ENCODE measurements around the gene PTPRR. TPM values are rescaled to one million over a fixed set of nuclear protein-coding genes. Genes with fewer than 3 reads are reported as not detected.

Gene PTPRR
- total RNA-seq, 2 experiments from 2014 or later: not detected

GRCh38 chr12:70762000-70762399, 158.5 kb downstream of the PTPRR start:
- ChIA-PET POLR2A (interaction anchor here (0.6 kb wide), 2 partner anchors 14 to 20 kb away, joined by 3 read pairs; no protein-coding TSS in a partner anchor), CTCF (ENCODE audit: unreplicated experiment) (no interaction called here)
- intact Hi-C loops (cut with micrococcal nuclease; ENCODE audit: unreplicated experiment): no loop called here
- TF ChIP-seq CTCF (conservative IDR thresholded peaks at IDR 0.05; ENCODE audit: low read length): no peak
- no peak for TF ChIP-seq EZH2phosphoT487 (IDR thresholded peaks at IDR 0.05; ENCODE audit: borderline replicate concordance, low read depth, low read length)
- Histone ChIP-seq H4K20me1 (ENCODE audit: insufficient read depth, low read length) (no peaks in the 10 kb centered on the region), H3K27ac (ENCODE audit: low read depth, low read length, poor library complexity, severe bottlenecking) (no peak overlapping the region), H3K36me3 (ENCODE audit: insufficient read depth, low read length) (no peaks in the 10 kb centered on the region), H3K79me2 (ENCODE audit: insufficient read depth, low read depth, low read length) (no peaks in the 10 kb centered on the region), H3K9me2 (ENCODE audit: insufficient read depth, low read length) (no peaks in the 10 kb centered on the region), H3K4me1 (ENCODE audit: insufficient read depth, low read length, poor library complexity, severe bottlenecking) (no peaks in the 10 kb centered on the region), H2AFZ (ENCODE audit: low read length) (no peak overlapping the region), H3K4me3 (ENCODE audit: low read depth, low read length, poor library complexity, severe bottlenecking) (no peak overlapping the region), H3K9me3 (ENCODE audit: low read length) (no peaks in the 10 kb centered on the region), H3K4me2 (ENCODE audit: low read length) (no peak overlapping the region)
- BruUV-seq (replicated peaks): no TSS peak
- DNase-seq (ENCODE audit: low spot score): no peak

- H3K4me2 ChIP-seq (ENCODE audit: low read length): no peak overlapping the region
- H2AFZ ChIP-seq (ENCODE audit: low read length): no peak overlapping the region
- CTCF ChIA-PET (ENCODE audit: unreplicated experiment): no interaction called here
- H3K79me2 ChIP-seq (ENCODE audit: insufficient read depth, low read depth, low read length): no peaks in the 10 kb centered on the region
- no peaks in the 10 kb centered on the region for H3K9me3 ChIP-seq (ENCODE audit: low read length)
- no peak for TF ChIP-seq CTCF (conservative IDR thresholded peaks at IDR 0.05; ENCODE audit: low read length)
- TF ChIP-seq EZH2phosphoT487 (IDR thresholded peaks at IDR 0.05; ENCODE audit: borderline replicate concordance, low read depth, low read length): no peak
- H3K4me1 ChIP-seq (ENCODE audit: insufficient read depth, low read length, poor library complexity, severe bottlenecking): no peaks in the 10 kb centered on the region
- no peaks in the 10 kb centered on the region for H3K9me2 ChIP-seq (ENCODE audit: insufficient read depth, low read length)
- no peak overlapping the region for H3K4me3 ChIP-seq (ENCODE audit: low read depth, low read length, poor library complexity, severe bottlenecking)
- intact Hi-C loops (cut with micrococcal nuclease; ENCODE audit: unreplicated experiment): no loop called here
- POLR2A ChIA-PET: interaction anchor here (0.6 kb wide), 1 partner anchor 203 kb away, joined by 3 read pairs; no protein-coding TSS in a partner anchor
- no peaks in the 10 kb centered on the region for H3K36me3 ChIP-seq (ENCODE audit: insufficient read depth, low read length)
- no TSS peak for BruUV-seq (replicated peaks)
- DNase-seq (ENCODE audit: low spot score): no peak
- no peaks in the 10 kb centered on the region for H4K20me1 ChIP-seq (ENCODE audit: insufficient read depth, low read length)
- no peak overlapping the region for H3K27ac ChIP-seq (ENCODE audit: low read depth, low read length, poor library complexity, severe bottlenecking)
These were observed 161.2 kb downstream of the PTPRR start for GRCh38 chr12:70759161-70759918.

GRCh38 chr12:70758494-70758845, 162.1 kb downstream of the PTPRR start:
- Histone ChIP-seq H3K4me3 (ENCODE audit: low read depth, low read length, poor library complexity, severe bottlenecking) (no peak overlapping the region), H3K9me3 (ENCODE audit: low read length) (no peaks in the 10 kb centered on the region), H3K4me2 (ENCODE audit: low read length) (no peak overlapping the region), H3K4me1 (ENCODE audit: insufficient read depth, low read length, poor library complexity, severe bottlenecking) (no peaks in the 10 kb centered on the region), H3K36me3 (ENCODE audit: insufficient read depth, low read length) (no peaks in the 10 kb centered on the region), H3K27ac (ENCODE audit: low read depth, low read length, poor library complexity, severe bottlenecking) (no peak overlapping the region), H4K20me1 (ENCODE audit: insufficient read depth, low read length) (no peaks in the 10 kb centered on the region), H3K79me2 (ENCODE audit: insufficient read depth, low read depth, low read length) (no peaks in the 10 kb centered on the region), H2AFZ (ENCODE audit: low read length) (no peak overlapping the region), H3K9me2 (ENCODE audit: insufficient read depth, low read length) (no peaks in the 10 kb centered on the region)
- no peak for TF ChIP-seq EZH2phosphoT487 (IDR thresholded peaks at IDR 0.05; ENCODE audit: borderline replicate concordance, low read depth, low read length)
- no peak for TF ChIP-seq CTCF (conservative IDR thresholded peaks at IDR 0.05; ENCODE audit: low read length)
- no TSS peak for BruUV-seq (replicated peaks)
- POLR2A ChIA-PET: interaction anchor here (0.6 kb wide), 1 partner anchor 202 kb away, joined by 3 read pairs; no protein-coding TSS in a partner anchor
- CTCF ChIA-PET (ENCODE audit: unreplicated experiment): no interaction called here
- intact Hi-C loops (cut with micrococcal nuclease; ENCODE audit: unreplicated experiment): no loop called here
- no peak for DNase-seq (ENCODE audit: low spot score)
